Esophagus squamous epithelium (tissue), 4 donors: ENCODE data around the gene RNASE13.

Source experiments
- POLR2A ChIP-seq, 4 donors: fragments of 450-650 bp; IDR thresholded peaks; one replicate each; pipeline ENCODE4 v1.6.1; 2017; ENCODE audit warnings: antibody characterized with exemption in 4 of 4, mild to moderate bottlenecking in 4 of 4, moderate library complexity in 3 of 4
- TF ChIP-seq, protein P1 (sequence below), 6 experiments: fragments of 450-650 bp in 4 of 6; fragments of 200-600 bp in 2 of 6; sonication (generic) in 2 of 6; IDR thresholded peaks; one replicate each; pipeline ENCODE4 v1.5.1; 2016 to 2019; ENCODE audit warnings: antibody characterized with exemption in 6 of 6, mild to moderate bottlenecking in 4 of 6, moderate library complexity in 4 of 6

- TF ChIP-seq, protein P1, sequence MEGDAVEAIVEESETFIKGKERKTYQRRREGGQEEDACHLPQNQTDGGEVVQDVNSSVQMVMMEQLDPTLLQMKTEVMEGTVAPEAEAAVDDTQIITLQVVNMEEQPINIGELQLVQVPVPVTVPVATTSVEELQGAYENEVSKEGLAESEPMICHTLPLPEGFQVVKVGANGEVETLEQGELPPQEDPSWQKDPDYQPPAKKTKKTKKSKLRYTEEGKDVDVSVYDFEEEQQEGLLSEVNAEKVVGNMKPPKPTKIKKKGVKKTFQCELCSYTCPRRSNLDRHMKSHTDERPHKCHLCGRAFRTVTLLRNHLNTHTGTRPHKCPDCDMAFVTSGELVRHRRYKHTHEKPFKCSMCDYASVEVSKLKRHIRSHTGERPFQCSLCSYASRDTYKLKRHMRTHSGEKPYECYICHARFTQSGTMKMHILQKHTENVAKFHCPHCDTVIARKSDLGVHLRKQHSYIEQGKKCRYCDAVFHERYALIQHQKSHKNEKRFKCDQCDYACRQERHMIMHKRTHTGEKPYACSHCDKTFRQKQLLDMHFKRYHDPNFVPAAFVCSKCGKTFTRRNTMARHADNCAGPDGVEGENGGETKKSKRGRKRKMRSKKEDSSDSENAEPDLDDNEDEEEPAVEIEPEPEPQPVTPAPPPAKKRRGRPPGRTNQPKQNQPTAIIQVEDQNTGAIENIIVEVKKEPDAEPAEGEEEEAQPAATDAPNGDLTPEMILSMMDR (IDR thresholded peaks at IDR 0.05) = no peak
- no peak for TF ChIP-seq POLR2A (IDR thresholded peaks at IDR 0.05)
Measured at GRCh38 chr14:21072781-21073339, 38.3 kb upstream of the RNASE13 start.
